Subcutaneous adipose tissue (tissue), 4 donors: ENCODE results near the gene PTPRS. TPM values are rescaled to one million over a fixed set of nuclear protein-coding genes. Genes with fewer than 3 reads are reported as not detected.

Experiments
- total RNA-seq, 4 donors: library from RNA; depleted of rRNA; stranded (reverse); fragments of >200 nt; gene quantifications; one replicate each; pipeline ENCODE4 v1.1.0, GENCODE V29; 2016
- TF ChIP-seq, protein P1 (sequence below): fragments of 450-650 bp; IDR thresholded peaks from one replicate; pipeline ENCODE4 v1.5.1; 2016; ENCODE audit warnings: low read depth, mild to moderate bottlenecking, control low read depth, antibody characterized with exemption, moderate library complexity

PTPRS gene
- total RNA-seq, 4 donors from 2014 or later: 261 to 700 (median 461) TPM

DNA sequence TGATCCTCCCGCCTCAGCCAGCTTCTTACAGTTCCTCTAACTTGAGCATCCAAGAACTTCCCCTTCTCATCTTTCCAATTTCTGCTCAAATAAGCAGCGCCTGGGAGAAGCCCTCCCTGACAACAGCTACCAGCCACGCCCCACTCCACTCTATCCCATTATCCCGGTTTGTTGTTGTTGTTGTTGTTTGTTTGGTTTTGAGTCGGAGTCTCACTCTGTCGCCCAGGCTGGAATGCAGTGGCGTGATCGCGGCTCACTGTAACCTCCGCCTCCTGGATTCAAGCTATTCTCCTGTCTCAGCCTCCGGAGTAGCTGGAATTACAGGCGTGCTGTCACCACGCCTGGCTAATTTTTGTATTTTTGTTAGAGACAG, 822 bp upstream of the PTPRS start:
- TF ChIP-seq, protein P1, sequence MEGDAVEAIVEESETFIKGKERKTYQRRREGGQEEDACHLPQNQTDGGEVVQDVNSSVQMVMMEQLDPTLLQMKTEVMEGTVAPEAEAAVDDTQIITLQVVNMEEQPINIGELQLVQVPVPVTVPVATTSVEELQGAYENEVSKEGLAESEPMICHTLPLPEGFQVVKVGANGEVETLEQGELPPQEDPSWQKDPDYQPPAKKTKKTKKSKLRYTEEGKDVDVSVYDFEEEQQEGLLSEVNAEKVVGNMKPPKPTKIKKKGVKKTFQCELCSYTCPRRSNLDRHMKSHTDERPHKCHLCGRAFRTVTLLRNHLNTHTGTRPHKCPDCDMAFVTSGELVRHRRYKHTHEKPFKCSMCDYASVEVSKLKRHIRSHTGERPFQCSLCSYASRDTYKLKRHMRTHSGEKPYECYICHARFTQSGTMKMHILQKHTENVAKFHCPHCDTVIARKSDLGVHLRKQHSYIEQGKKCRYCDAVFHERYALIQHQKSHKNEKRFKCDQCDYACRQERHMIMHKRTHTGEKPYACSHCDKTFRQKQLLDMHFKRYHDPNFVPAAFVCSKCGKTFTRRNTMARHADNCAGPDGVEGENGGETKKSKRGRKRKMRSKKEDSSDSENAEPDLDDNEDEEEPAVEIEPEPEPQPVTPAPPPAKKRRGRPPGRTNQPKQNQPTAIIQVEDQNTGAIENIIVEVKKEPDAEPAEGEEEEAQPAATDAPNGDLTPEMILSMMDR: no peak

DNA sequence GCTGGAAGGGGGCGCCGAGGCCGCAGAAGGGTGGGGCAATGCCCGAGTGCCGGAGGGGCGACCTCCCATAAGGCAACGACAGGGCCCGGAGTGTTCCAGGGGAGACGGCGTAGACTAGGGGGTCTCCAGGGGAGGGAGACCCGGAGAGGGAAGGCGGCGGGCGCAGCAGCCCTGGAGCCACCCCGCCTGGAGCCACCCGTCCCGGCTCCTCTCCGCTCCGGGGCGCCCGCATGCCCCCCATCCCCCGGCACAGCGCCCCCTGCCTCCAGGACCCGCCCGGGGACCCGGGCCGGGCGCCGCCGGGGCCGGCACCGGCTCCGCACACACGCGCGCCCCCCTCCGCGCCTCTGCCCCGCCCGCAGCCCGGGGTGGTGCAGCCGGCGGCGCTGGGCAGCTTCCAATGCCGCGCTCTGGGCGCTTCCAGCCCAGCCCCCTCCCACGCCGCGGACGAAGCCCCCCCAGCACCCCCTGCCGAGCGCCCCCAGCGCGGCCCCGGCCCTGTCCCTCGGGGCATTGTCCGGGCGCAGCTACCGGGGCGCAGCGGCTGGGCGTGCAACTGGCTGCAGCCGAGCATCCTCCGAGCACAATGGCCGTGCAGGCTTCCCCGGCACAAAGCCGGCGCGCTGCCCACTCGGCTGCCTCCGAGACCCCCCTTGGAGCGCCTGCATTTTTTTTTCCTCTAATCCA, 519 bp downstream of the PTPRS start:
- TF ChIP-seq, protein P1: no peak

DNA sequence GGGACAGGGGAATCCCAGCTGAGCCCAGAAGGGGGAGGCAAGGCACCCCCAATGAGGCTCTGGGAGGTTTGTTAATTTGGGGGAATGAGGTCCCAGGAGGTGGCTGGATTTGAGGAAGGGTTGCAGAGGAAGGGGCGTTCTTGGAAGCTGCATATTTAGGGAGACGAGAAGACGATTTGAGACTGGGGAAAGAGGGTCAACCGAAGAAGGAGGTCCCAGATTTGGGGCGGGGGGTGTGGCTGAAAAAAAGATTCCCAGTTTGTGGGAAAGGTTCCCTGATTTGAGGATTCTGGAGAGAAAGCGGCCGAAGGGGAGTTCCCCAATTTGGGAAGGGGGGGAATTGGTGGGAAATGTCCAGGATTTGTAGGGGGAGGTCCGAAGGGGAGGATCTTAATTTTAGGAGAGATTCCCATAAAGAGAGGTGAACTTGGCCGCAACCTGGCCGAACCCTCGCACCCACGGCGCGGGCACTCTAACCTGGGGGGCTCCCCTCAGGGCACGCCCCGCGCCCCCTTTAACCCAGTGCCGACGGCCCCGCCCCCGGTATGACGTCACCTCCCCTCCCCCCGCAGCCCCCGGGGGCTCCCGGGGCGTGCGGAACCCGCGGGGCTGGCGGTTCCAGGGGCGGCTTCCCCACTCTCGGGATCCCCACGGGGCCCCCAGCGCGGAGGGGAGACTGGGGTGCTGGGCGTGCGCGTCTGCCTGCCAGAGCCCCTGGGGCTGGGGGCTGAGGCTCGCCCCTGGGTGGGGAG, 1.2 kb downstream of the PTPRS start:
- TF ChIP-seq, protein P1: no peak

GRCh38 chr19:5338656-5339197, 1.9 kb downstream of the PTPRS start:
- TF ChIP-seq, protein P1: no peak

GRCh38 chr19:5337708-5338655, 2.6 kb downstream of the PTPRS start:
- TF ChIP-seq, protein P1: no peak

DNA sequence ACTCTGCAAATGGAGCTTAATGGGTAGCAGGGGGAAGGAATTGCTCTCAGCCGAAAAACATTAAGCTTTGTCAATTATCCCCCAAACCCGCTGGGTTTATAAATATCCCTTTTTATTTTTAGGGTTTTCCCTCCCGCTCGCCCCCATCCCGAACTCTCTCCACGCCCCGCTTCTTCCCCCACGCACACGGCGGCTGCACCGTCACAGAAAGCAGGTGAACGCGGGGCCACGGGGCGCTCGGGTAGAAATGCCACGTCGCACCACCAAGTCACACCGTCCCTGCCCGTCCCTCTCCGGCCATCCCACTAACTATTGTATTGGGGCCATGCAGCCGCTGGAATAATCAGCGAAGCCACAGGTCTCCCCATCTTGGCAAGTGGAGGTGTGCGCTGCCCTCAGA, 3.5 kb downstream of the PTPRS start:
- TF ChIP-seq, protein P1: no peak
